Keratinocyte (primary cell): ENCODE measurements around the gene PAX7. TPM values are rescaled to one million over a fixed set of nuclear protein-coding genes. Genes with fewer than 3 reads are reported as not detected.

Source experiments
- DNase-seq: peaks from one replicate; pipeline ENCODE4 v3.0.0-alpha.2; 2011; ENCODE audit warnings: low read depth, missing footprints, low spot score
- FAIRE-seq: peaks from 2 replicates; lab custom pipeline; 2011; peaks lifted over from hg19 to GRCh38; lab: Jason Lieb, UNC
- H2AFZ ChIP-seq: 2 replicates; pipeline ENCODE4 v1.6.0; 2012; ENCODE audit warnings: low read length, control low read depth, inconsistent platforms; ENCODE audit not compliant: control insufficient read depth
- H3K27ac ChIP-seq: 2 replicates; pipeline ENCODE4 v1.5.1; 2011; ENCODE audit warnings: low read length; ENCODE audit not compliant: control insufficient read depth, insufficient read depth
- H3K27me3 ChIP-seq: 3 replicates; pipeline ENCODE4 v1.6.0; 2011; ENCODE audit warnings: low read length; ENCODE audit not compliant: control insufficient read depth, insufficient read depth; ENCODE audit errors: extremely low read depth
- H3K36me3 ChIP-seq, 2 experiments: 2 replicates in 1 of 2; 3 replicates in 1 of 2; pipeline ENCODE4 v1.5.1; 2011; ENCODE audit warnings: low read length in 2 of 2, mild to moderate bottlenecking in 1 of 2; ENCODE audit not compliant: control insufficient read depth in 2 of 2, insufficient read depth in 2 of 2; ENCODE audit errors: extremely low read depth in 1 of 2
- H3K4me1 ChIP-seq: 3 replicates; pipeline ENCODE4 v1.5.1; 2011; ENCODE audit warnings: low read length; ENCODE audit not compliant: control insufficient read depth, insufficient read depth; ENCODE audit errors: extremely low read depth
- H3K4me2 ChIP-seq: 3 replicates; pipeline ENCODE4 v1.6.0; 2011; ENCODE audit warnings: low read depth, low read length; ENCODE audit not compliant: control insufficient read depth, insufficient read depth; ENCODE audit errors: extremely low read depth
- H3K4me3 ChIP-seq, 3 experiments: fragments of 200-600 bp in 1 of 3; sonication (generic) in 1 of 3; 2 replicates in 2 of 3; 3 replicates in 1 of 3; pipeline ENCODE4 v1.5.1; 2011 to 2016; ENCODE audit warnings: low read length in 3 of 3, mild to moderate bottlenecking in 3 of 3, control low read depth in 2 of 3, inconsistent platforms in 1 of 3, low read depth in 1 of 3, mixed read lengths in 1 of 3, mixed run types in 1 of 3, moderate library complexity in 1 of 3; ENCODE audit not compliant: control insufficient read depth in 2 of 3, insufficient read depth in 2 of 3; ENCODE audit errors: extremely low read depth in 1 of 3
- H3K79me2 ChIP-seq: 2 replicates; pipeline ENCODE4 v1.6.0; 2012; ENCODE audit warnings: low read length; ENCODE audit not compliant: control insufficient read depth, insufficient read depth
- H3K9ac ChIP-seq: 3 replicates; pipeline ENCODE4 v1.6.0; 2011; ENCODE audit warnings: low read length; ENCODE audit not compliant: control insufficient read depth, insufficient read depth; ENCODE audit errors: extremely low read depth
- H3K9me1 ChIP-seq: 3 replicates; pipeline ENCODE4 v1.6.0; 2011; ENCODE audit warnings: low read length; ENCODE audit not compliant: control insufficient read depth, insufficient read depth; ENCODE audit errors: extremely low read depth
- H3K9me3 ChIP-seq: 2 replicates; pipeline ENCODE4 v1.5.1; 2012; ENCODE audit warnings: low read depth, low read length; ENCODE audit not compliant: control insufficient read depth
- H4K20me1 ChIP-seq: 3 replicates; pipeline ENCODE4 v1.6.0; 2011; ENCODE audit warnings: low read length; ENCODE audit not compliant: control insufficient read depth, insufficient read depth; ENCODE audit errors: extremely low read depth
- CTCF ChIP-seq, 3 experiments: IDR thresholded peaks in 1 of 3; conservative IDR thresholded peaks in 1 of 3; optimal IDR thresholded peaks in 1 of 3; 2 replicates in 2 of 3; 3 replicates in 1 of 3; pipeline versions ENCODE3 to v1.5.1; 2011; ENCODE audit warnings: low read length in 3 of 3, mild to moderate bottlenecking in 3 of 3, moderate library complexity in 2 of 3, control low read depth in 1 of 3, inconsistent platforms in 1 of 3; ENCODE audit not compliant: insufficient read depth in 2 of 3; ENCODE audit errors: extremely low read depth in 1 of 3
- EZH2 ChIP-seq: IDR thresholded peaks from one replicate; pipeline ENCODE4 v1.6.1; 2012; ENCODE audit warnings: inconsistent platforms, mild to moderate bottlenecking, low read length, moderate library complexity
- dilution Hi-C: fragments of 300-500 bp; cut with MboI; formaldehyde crosslinking; loops from one replicate; pipeline ENCODE4 v1.7.0; 2020; ENCODE audit warnings: low sequenced_read_pairs; ENCODE audit not compliant: extremely low pct_ligation_motif_present
- polyA plus RNA-seq, 5 experiments: library from polyadenylated mRNA; depleted of rRNA in 3 of 5; stranded (reverse) in 3 of 5; stranded (forward) in 1 of 5; unstranded in 1 of 5; fragments of >200 nt; gene quantifications; 1 replicate in 1 of 5; 2 replicates in 3 of 5; 3 replicates in 1 of 5; pipeline versions ENCODE4 v1.2.1 to v1.2.3, GENCODE V29; 2011 to 2012; ENCODE audit warnings: missing spikeins in 2 of 5, low read depth in 1 of 5, low replicate concordance in 1 of 5

The PAX7 gene
- polyA plus RNA-seq, 1 donor (not counting 4 experiments of a cell fraction or from before 2014, with no cell fraction given), result not detected

GRCh38 chr1:18760156-18760555 is 129.5 kb downstream of the PAX7 start:
- Histone ChIP-seq H3K36me3 (no peaks in the 10 kb centered on the region), H3K4me2 (no peak overlapping the region), H3K4me3 (no peak overlapping the region), H3K27me3 (no peaks in the 10 kb centered on the region), H3K27ac (no peak overlapping the region), H3K4me1 (no peaks in the 10 kb centered on the region), H3K9ac (no peak overlapping the region), H3K9me3 (no peaks in the 10 kb centered on the region), H3K79me2 (no peaks in the 10 kb centered on the region), H4K20me1 (no peaks in the 10 kb centered on the region), H3K9me1 (no peaks in the 10 kb centered on the region), H2AFZ (no peak overlapping the region)
- no peak for FAIRE-seq
- no peak for DNase-seq
- dilution Hi-C loops, result no loop called here
- no peak for TF ChIP-seq CTCF (optimal IDR thresholded peaks at IDR 0.05 in 1 of 3, IDR thresholded peaks at IDR 0.05 in 1 of 3, conservative IDR thresholded peaks at IDR 0.05 in 1 of 3; ENCODE audit: extremely low read depth in 1 of 3, insufficient read depth in 2 of 3, low read length in 3 of 3)
- TF ChIP-seq EZH2, result no peak

- dilution Hi-C loops, result no loop called here
- no peak overlapping the region for H3K27ac ChIP-seq
- H4K20me1 ChIP-seq, result no peaks in the 10 kb centered on the region
- DNase-seq (no peak), FAIRE-seq (no peak)
- H3K36me3 ChIP-seq, result no peaks in the 10 kb centered on the region
- H3K4me2 ChIP-seq, result no peak overlapping the region
- no peaks in the 10 kb centered on the region for H3K9me3 ChIP-seq
- peaks cover 8% of the 10 kb centered on the region for H3K27me3 ChIP-seq
- no peaks in the 10 kb centered on the region for H3K9me1 ChIP-seq
- TF ChIP-seq CTCF (optimal IDR thresholded peaks at IDR 0.05 in 1 of 3, IDR thresholded peaks at IDR 0.05 in 1 of 3, conservative IDR thresholded peaks at IDR 0.05 in 1 of 3; ENCODE audit: extremely low read depth in 1 of 3, insufficient read depth in 2 of 3, low read length in 3 of 3), result no peak
- TF ChIP-seq EZH2, result no peak
- H2AFZ ChIP-seq, result no peak overlapping the region
- H3K4me3 ChIP-seq, result no peak overlapping the region
- no peak overlapping the region for H3K9ac ChIP-seq
- H3K79me2 ChIP-seq, result no peaks in the 10 kb centered on the region
- H3K4me1 ChIP-seq, result no peaks in the 10 kb centered on the region
Measured at GRCh38 chr1:18761948-18762840, 131.5 kb downstream of the PAX7 start.
